ENCODE data around the gene ADGRL4.

Gene ADGRL4

GRCh38 chr1:78918157-78918556, 88.4 kb downstream of the ADGRL4 start:
- DNase-seq (ENCODE audit: low read depth): peak; percentile 36

DNA sequence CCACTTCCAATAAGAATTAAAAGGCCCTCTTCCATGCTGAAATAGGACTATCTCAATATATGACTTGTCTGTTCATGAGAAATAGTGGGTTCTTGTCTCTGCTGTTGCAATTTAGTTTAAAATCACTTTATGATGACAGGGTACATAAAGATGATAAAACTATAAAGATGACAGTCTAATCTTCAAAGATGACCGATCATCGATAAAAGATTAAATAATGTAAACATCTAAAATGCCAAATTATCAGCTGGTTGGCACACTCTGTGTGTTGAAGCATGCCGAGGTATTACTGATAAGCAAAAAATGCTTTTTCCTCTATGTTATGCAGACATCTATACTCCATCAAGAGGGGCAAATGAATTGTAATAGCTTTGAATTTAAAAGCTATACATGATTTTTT, 89.5 kb downstream of the ADGRL4 start:
- no peak for DNase-seq (ENCODE audit: low read depth)

- no peak for DNase-seq (ENCODE audit: low read depth)
Observed at GRCh38 chr1:78913950-78914349, 92.6 kb downstream of the ADGRL4 start.

GRCh38 chr1:78911956-78912880, 94.3 kb downstream of the ADGRL4 start:
- peak; percentile 37 for DNase-seq (ENCODE audit: low read depth)

DNA sequence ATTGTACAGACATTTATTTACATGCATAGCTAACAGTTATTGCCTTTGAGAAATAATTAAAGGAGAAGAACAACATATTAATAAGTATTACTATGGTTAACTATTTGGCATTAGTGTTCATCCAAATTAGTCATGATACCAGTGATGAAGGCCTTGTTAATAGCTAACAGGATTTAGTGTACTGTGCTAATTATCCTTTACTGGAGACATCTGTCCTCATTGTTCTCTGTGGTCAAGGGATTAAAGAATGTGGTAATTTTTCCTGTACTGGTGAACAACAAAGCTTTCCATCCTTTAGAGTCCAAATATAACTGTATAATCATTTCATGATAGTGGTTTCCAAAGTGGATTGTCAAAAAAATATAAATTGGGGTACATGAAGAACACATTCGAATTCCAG, 103.9 kb downstream of the ADGRL4 start:
- DNase-seq (ENCODE audit: low read depth): no peak

DNA sequence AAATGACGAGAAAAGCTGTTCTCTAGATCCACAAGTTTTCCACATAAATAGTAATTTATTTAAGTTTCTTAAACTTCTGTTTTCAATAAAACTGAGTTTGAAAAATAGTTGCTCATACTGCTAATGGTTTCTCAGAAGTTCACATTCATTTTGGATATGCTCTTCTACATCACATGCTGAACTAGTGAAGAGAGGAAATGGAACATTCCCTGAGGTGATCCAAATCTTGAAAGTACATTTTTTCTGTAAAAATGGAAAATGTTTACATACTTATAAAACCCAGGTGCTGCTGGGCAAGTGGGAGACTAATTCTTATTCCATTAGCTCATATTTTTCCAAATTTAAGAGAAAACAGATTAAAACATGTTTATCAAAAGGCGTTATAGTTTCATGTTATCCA, 111.7 kb downstream of the ADGRL4 start:
- DNase-seq (ENCODE audit: low read depth): no peak

DNA sequence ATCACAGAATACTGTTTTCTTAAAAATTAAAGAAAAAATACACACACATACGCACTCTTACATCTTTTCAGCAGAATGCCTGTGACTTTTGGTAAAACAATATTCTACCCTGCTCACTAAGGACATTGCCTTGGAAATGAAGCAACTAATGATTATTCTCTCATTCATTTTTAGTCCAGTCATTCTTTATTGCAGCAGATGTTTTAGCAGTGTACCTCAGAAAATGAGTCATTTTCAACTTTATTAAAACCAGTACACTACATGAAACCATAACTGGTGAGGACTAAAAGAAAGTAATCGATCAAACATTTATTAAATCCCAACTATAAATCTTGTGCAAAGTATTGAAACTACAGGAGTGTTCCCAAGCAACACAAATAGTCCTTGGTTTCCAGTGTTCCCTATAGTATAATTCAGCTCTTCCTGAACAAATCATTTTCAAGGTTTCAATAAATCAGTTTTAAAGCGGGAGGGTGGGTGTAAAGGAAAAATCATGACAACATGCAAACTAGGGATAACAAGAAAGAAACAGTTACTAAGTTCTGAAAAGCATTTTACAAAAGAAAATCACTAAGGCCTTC, 114.2 kb downstream of the ADGRL4 start:
- peak; percentile 32 for DNase-seq (ENCODE audit: low read depth)

DNA sequence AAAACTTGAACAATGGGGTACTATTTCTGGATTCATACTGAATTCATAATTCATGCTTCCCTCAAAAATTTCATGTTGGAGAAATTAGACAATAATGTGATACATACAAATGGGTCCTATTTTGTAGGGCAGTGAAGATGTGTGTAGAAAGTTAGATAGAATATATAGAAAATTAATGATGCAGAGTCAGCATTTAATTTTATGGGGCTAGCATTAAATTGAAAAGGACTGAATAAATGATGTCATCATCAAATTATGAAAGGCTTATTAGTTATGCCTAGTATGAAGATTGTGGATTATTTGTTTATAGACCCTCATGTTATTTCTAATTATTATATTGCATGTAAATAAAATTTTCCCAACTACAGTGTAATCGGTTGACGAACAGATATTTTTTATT, 119.1 kb downstream of the ADGRL4 start:
- no peak for DNase-seq (ENCODE audit: low read depth)

DNA sequence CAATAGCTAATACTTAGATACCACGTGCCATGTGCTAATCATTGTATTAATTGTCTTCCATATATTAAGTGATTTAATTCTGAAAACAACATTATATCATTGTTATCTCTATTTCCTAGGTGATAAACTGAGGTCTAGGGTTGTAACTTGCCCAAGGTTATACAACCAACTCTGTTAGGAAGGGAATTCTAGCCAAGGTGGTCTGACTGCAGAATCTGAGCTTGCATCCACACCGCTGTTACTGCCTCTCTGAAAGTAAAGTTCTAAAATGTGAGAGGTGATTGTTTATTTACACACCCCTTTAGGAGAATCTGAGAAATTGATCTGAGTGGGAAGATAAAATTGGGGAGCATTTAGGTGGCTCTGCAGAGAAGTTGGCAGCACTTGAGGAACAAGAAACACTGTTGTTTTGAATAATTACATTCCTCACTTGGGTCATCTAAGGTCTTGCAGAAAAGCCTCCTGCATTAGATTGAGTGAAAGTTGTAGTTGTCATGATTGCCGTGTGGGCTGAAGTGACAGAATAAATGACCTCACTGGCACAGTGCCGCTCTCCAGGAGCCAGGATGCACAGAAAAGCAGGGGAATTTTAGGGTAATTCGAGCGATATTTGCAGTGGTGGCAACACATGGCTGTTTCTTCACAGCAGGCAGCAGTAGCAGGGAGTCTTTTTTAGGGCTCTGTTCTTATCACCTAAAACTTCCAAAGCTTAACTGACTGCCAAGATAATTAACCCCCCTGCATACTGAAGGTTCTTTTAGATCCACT, 121.7 kb downstream of the ADGRL4 start:
- DNase-seq (ENCODE audit: low read depth): peak; percentile 20

DNA sequence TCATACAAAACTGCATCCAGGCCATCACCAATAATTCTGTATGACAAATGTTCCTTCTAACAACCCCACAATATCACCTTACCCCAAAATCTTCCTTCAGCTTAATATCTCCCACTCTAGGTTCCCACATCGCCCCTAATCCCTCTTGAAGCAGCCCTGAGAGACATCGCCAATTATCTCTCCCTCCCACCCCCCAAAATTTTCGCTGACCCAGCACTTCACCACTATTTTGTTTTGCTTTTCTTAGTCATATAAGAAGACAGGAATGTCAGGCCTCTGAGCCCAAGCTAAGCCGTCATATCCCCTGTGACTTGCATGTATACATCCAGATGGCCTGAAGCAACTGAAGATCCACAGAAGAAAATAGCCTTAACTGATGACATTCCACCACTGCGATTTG, 126.3 kb downstream of the ADGRL4 start:
- DNase-seq (ENCODE audit: low read depth): no peak

- peak; percentile 49 for DNase-seq (ENCODE audit: low read depth)
Observed at GRCh38 chr1:78875986-78876385, 130.5 kb downstream of the ADGRL4 start.

- peak; percentile 76 for DNase-seq (ENCODE audit: low read depth)
Observed at GRCh38 chr1:78872801-78873200, 133.7 kb downstream of the ADGRL4 start.

DNA sequence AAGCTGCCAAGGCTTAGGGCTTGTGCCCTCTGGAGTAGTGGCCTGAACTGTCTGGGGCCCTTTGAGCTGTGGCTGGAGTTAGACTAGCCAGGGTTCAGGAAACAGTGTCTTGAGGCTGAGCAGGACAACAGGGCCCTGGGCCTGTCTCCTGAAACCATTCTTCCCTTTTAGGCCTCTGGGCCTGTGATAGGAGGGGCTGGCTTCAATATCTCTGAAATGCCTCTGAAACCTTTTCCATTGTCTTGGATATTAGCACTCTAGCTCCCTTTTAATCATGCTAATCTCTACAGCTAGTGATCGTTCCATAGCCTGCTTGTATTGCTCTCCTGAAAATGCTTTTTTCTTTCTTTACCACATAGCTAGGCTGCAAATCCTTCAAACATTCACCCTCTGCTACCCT, 135.3 kb downstream of the ADGRL4 start:
- DNase-seq (ENCODE audit: low read depth): no peak

- peak; percentile 3 for DNase-seq (ENCODE audit: low read depth)
Observed at GRCh38 chr1:78869136-78869535, 137.4 kb downstream of the ADGRL4 start.

DNA sequence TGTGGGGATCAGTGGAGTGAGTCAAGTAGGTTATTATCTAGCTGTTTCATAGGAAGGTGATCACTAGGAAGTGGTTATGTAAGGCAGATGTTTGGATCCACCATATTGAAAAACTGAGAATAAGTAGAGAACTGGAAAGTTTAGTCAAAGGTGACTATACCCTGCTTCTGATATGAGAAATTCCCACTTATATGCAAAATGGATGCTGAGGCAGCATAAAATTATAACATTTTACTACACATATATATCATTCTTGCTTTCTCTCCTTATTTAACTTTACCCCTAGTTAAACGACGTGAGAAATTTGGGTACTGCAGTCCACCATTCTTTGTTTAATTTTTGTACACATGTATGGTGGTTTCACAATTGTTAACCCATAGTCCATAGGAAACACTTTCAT, 142.4 kb downstream of the ADGRL4 start:
- DNase-seq (ENCODE audit: low read depth): no peak

DNA sequence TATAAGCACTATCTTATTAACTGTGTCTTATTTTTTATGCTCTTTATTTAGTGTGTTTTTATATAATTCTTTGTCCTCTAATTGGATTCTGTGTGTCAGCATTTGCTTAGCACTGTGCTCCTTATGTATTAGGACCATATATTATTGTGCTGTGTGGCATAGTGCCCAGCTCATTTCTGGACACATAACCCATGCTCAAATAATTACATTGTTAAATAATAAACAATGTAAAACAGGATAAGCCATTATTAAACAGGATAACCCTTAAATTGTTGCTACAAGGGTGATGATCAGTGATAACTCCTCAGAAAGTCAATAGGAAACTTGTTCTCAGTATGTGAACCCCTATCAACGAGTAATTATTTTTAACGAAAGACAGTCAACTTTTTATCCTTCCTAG, 150.4 kb downstream of the ADGRL4 start:
- DNase-seq (ENCODE audit: low read depth): no peak

DNA sequence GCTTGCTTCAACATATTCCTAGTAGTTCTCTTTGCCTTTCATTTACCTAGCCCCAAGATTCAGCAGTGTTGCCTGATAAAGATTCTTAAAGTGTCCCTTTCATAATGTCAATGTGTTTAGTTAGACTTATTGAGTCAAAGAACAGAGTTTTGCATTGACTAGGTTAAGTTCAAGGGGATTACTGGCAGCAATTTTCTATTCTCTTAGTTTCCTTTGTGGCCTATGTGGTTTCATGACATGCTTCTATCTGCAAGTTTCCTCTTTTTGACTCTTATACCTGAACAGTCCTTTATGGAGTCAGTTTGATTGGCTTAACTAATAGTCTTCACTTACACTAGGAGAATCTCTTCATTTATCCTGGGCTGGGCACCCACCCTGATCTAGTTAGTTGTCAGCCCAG, 151.3 kb downstream of the ADGRL4 start:
- no peak for DNase-seq (ENCODE audit: low read depth)

GRCh38 chr1:78854556-78854955, 152.0 kb downstream of the ADGRL4 start:
- DNase-seq (ENCODE audit: low read depth): no peak

DNA sequence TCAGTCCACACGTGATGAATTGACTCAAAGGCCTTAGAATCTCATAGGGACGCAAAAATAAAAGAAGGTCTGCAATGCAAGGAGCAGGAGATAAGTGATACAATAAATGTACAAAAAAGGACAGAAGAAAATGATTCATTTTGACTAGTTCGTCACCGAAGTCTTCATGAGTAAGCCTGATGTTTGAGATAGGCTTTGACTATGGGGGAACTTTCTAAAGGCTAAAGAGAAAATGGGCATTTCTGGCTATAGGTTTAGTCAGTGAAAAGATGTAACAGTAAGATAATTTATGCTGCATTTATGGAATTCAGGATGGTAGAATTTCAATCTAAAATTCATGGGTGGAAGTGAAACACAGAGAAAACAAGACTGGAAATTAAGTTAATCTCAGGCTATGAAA, 163.0 kb downstream of the ADGRL4 start:
- DNase-seq (ENCODE audit: low read depth): peak; percentile 68

DNA sequence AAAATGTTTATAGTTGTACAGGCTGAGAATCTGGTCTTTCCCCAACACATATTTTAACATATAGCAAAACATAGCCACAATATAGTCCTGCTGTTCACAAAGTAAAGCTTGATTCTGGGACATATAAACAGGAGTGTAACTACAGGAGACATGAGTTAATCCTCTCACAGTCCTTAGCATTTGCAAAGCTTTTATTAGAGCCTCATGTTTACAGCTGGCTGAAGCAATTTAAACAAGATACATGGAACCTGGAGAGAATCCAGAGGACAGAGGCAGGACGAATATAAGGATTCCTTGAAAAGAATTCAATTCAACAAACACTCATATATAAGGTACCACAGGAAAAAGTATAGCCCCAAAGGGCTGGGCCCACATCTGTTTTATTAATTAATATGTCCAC, 163.4 kb downstream of the ADGRL4 start:
- DNase-seq (ENCODE audit: low read depth): peak; percentile 40

DNA sequence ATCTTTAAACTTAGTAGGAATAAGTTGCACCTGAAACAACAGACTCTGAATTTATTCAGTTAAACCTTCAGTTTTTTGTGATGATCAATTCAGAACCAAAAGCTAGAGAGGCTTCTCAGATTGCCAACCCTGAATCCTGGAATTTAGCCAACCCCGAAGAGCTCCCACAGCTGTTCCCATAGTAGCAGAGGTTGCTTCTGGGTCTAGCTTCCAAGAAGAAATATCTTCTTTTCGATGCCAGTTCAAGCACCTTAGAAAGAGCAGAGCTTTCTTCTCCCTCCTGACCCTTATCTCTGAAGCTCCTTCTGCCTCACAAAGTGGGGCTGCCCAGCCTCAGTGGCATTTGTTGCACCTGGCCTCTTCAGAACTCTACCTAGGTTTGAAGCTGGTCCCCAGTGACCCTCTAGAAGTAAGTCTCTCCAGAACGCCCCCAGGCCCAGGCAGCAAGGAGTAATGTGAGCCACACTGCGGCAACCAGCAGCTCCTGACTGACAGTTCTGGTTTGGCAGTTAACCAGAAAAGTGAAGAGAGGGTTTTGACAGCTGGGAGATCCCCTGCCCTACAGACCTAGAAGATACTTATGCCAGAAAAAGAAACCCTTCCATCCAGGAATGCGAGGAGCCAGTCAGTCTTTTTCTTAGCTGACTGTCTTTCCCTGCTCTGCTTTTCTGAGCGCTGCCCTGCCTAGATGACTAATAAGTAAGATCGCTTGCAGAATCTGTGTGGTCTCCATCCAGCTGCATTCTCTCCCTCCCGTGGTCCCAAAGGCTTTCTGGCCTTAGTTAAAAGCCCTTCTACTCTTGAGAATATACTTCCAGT, 165.9 kb downstream of the ADGRL4 start:
- peak; percentile 90 for DNase-seq (ENCODE audit: low read depth)

Measured in iris pigment epithelial cell (primary cell).